Stimulated activated CD8-positive, alpha-beta memory T cell treated with anti-CD3 and anti-CD28 coated beads, Interleukin-7, amount 100 ng/mL, for 1 hour (primary cell): ENCODE results near the gene FAM83C.

Experiments
- DNase-seq, 2 donors: peaks; one replicate each; pipeline ENCODE4 v3.0.0-alpha.2; 2020; ENCODE audit warnings: low read depth in 2 of 2

The FAM83C gene

GRCh38 chr20:35298264-35298663 lies 6.0 kb upstream of the FAM83C start:
- no peak for DNase-seq

- DNase-seq = no peak
These were observed 5.5 kb upstream of the FAM83C start for GRCh38 chr20:35297740-35298139.

- no peak for DNase-seq
These were observed 4.9 kb upstream of the FAM83C start for GRCh38 chr20:35297155-35297554.

- DNase-seq = no peak
These were observed 3.9 kb upstream of the FAM83C start for GRCh38 chr20:35296101-35296554.

- no peak for DNase-seq
These were observed 3.4 kb upstream of the FAM83C start for GRCh38 chr20:35295674-35296073.

GRCh38 chr20:35295058-35295457 lies 2.8 kb upstream of the FAM83C start:
- no peak for DNase-seq

- no peak for DNase-seq
These were observed 2.1 kb upstream of the FAM83C start for GRCh38 chr20:35294293-35294685.

- DNase-seq = no peak
These were observed 1.4 kb upstream of the FAM83C start for GRCh38 chr20:35293303-35294292.

- no peak for DNase-seq
These were observed 470 bp upstream of the FAM83C start for GRCh38 chr20:35292504-35293285.

- no peak for DNase-seq
These were observed 1.3 kb downstream of the FAM83C start for GRCh38 chr20:35290887-35291417.

- no peak for DNase-seq
These were observed 1.9 kb downstream of the FAM83C start for GRCh38 chr20:35290186-35290886.

- DNase-seq = no peak
These were observed 3.7 kb downstream of the FAM83C start for GRCh38 chr20:35288325-35289060.

GRCh38 chr20:35287509-35288324 lies 4.5 kb downstream of the FAM83C start:
- DNase-seq = no peak

GRCh38 chr20:35286899-35287508 lies 5.2 kb downstream of the FAM83C start:
- no peak for DNase-seq

GRCh38 chr20:35286077-35286898 lies 5.9 kb downstream of the FAM83C start:
- DNase-seq = no peak

- no peak for DNase-seq
These were observed 6.5 kb downstream of the FAM83C start for GRCh38 chr20:35285806-35286076.

GRCh38 chr20:35284992-35285805 lies 7.0 kb downstream of the FAM83C start:
- no peak for DNase-seq
